SK-N-MC (cell line): ENCODE results near the gene BABAM2.

Experiments used
- EZH2 ChIP-seq: fragments of 200-600 bp; sonication (generic); IDR thresholded peaks from one replicate; pipeline ENCODE4 v1.6.1; 2017; ENCODE audit warnings: antibody characterized with exemption
- POLR2AphosphoS5 ChIP-seq: IDR thresholded peaks from 2 replicates; pipeline ENCODE4 v1.6.1; 2012; ENCODE audit warnings: mild to moderate bottlenecking, low read depth, low read length, borderline replicate concordance

DNA sequence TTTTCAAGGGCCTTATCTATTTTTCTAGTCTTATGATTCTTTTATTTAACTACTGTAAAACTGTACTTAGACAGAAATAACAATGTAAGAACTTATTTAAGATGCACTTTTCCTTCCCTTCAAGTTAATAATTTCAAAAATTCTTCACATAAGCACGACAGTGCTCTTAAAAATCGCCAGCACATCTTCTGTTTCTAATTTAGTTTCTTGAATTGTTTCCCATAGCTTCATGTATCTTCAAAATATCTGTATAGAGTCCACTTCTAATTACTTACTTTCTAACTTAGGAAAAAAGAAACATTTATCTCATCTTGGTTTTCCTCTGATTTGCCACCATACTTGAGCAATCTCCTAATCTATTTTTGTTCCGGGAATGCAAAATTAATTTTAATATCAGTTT is 196.1 kb downstream of the BABAM2 start:
- TF ChIP-seq POLR2AphosphoS5, result no peak
- no peak for TF ChIP-seq EZH2
